ENCODE data around the gene PAXIP1.

Gene PAXIP1

GRCh38 chr7:154912871-154913637, 89.9 kb downstream of the PAXIP1 start:
- no peak for DNase-seq (ENCODE audit: low spot score)

GRCh38 chr7:154911862-154912455, 91.0 kb downstream of the PAXIP1 start:
- no peak for DNase-seq (ENCODE audit: low spot score)

GRCh38 chr7:154911411-154911810, 91.5 kb downstream of the PAXIP1 start:
- no peak for DNase-seq (ENCODE audit: low spot score)

GRCh38 chr7:154910977-154911376, 91.9 kb downstream of the PAXIP1 start:
- DNase-seq (ENCODE audit: low spot score) = no peak

GRCh38 chr7:154910125-154910524, 92.8 kb downstream of the PAXIP1 start:
- no peak for DNase-seq (ENCODE audit: low spot score)

GRCh38 chr7:154909241-154910105, 93.5 kb downstream of the PAXIP1 start:
- no peak for DNase-seq (ENCODE audit: low spot score)

- no peak for DNase-seq (ENCODE audit: low spot score)
These were observed 95.0 kb downstream of the PAXIP1 start for GRCh38 chr7:154907651-154908620.

- DNase-seq (ENCODE audit: low spot score) = no peak
These were observed 96.1 kb downstream of the PAXIP1 start for GRCh38 chr7:154906736-154907355.

GRCh38 chr7:154906201-154906600, 96.7 kb downstream of the PAXIP1 start:
- no peak for DNase-seq (ENCODE audit: low spot score)

- no peak for DNase-seq (ENCODE audit: low spot score)
These were observed 97.3 kb downstream of the PAXIP1 start for GRCh38 chr7:154905615-154906014.

GRCh38 chr7:154905146-154905545, 97.8 kb downstream of the PAXIP1 start:
- DNase-seq (ENCODE audit: low spot score) = no peak

- DNase-seq (ENCODE audit: low spot score) = no peak
These were observed 99.7 kb downstream of the PAXIP1 start for GRCh38 chr7:154903083-154903731.

GRCh38 chr7:154902600-154903082, 100.3 kb downstream of the PAXIP1 start:
- DNase-seq (ENCODE audit: low spot score) = no peak

- DNase-seq (ENCODE audit: low spot score) = no peak
These were observed 103.1 kb downstream of the PAXIP1 start for GRCh38 chr7:154899862-154900261.

- DNase-seq (ENCODE audit: low spot score) = no peak
These were observed 103.7 kb downstream of the PAXIP1 start for GRCh38 chr7:154898973-154899855.

GRCh38 chr7:154896076-154896475, 106.8 kb downstream of the PAXIP1 start:
- DNase-seq (ENCODE audit: low spot score) = no peak
